Keratinocyte (primary cell): ENCODE measurements around the gene NCEH1. TPM values are rescaled to one million over a fixed set of nuclear protein-coding genes. Genes with fewer than 3 reads are reported as not detected.
"Not testable (repeated sequence)": the region's sequence is repeated elsewhere in the genome, so short reads cannot be mapped to it uniquely, and the experiment has no call there.

Experiments used
- DNase-seq: peaks from one replicate; pipeline ENCODE4 v3.0.0-alpha.2; 2011; ENCODE audit warnings: low read depth, missing footprints, low spot score
- FAIRE-seq: peaks from 2 replicates; lab custom pipeline; 2011; peaks lifted over from hg19 to GRCh38; lab: Jason Lieb, UNC
- H2AFZ ChIP-seq: 2 replicates; pipeline ENCODE4 v1.6.0; 2012; ENCODE audit warnings: low read length, control low read depth, inconsistent platforms; ENCODE audit not compliant: control insufficient read depth
- H3K27ac ChIP-seq: 2 replicates; pipeline ENCODE4 v1.5.1; 2011; ENCODE audit warnings: low read length; ENCODE audit not compliant: control insufficient read depth, insufficient read depth
- H3K27me3 ChIP-seq: 3 replicates; pipeline ENCODE4 v1.6.0; 2011; ENCODE audit warnings: low read length; ENCODE audit not compliant: control insufficient read depth, insufficient read depth; ENCODE audit errors: extremely low read depth
- H3K36me3 ChIP-seq, 2 experiments: 2 replicates in 1 of 2; 3 replicates in 1 of 2; pipeline ENCODE4 v1.5.1; 2011; ENCODE audit warnings: low read length in 2 of 2, mild to moderate bottlenecking in 1 of 2; ENCODE audit not compliant: control insufficient read depth in 2 of 2, insufficient read depth in 2 of 2; ENCODE audit errors: extremely low read depth in 1 of 2
- H3K4me1 ChIP-seq: 3 replicates; pipeline ENCODE4 v1.5.1; 2011; ENCODE audit warnings: low read length; ENCODE audit not compliant: control insufficient read depth, insufficient read depth; ENCODE audit errors: extremely low read depth
- H3K4me2 ChIP-seq: 3 replicates; pipeline ENCODE4 v1.6.0; 2011; ENCODE audit warnings: low read depth, low read length; ENCODE audit not compliant: control insufficient read depth, insufficient read depth; ENCODE audit errors: extremely low read depth
- H3K4me3 ChIP-seq, 3 experiments: fragments of 200-600 bp in 1 of 3; sonication (generic) in 1 of 3; 2 replicates in 2 of 3; 3 replicates in 1 of 3; pipeline ENCODE4 v1.5.1; 2011 to 2016; ENCODE audit warnings: low read length in 3 of 3, mild to moderate bottlenecking in 3 of 3, control low read depth in 2 of 3, inconsistent platforms in 1 of 3, low read depth in 1 of 3, mixed read lengths in 1 of 3, mixed run types in 1 of 3, moderate library complexity in 1 of 3; ENCODE audit not compliant: control insufficient read depth in 2 of 3, insufficient read depth in 2 of 3; ENCODE audit errors: extremely low read depth in 1 of 3
- H3K79me2 ChIP-seq: 2 replicates; pipeline ENCODE4 v1.6.0; 2012; ENCODE audit warnings: low read length; ENCODE audit not compliant: control insufficient read depth, insufficient read depth
- H3K9ac ChIP-seq: 3 replicates; pipeline ENCODE4 v1.6.0; 2011; ENCODE audit warnings: low read length; ENCODE audit not compliant: control insufficient read depth, insufficient read depth; ENCODE audit errors: extremely low read depth
- H3K9me1 ChIP-seq: 3 replicates; pipeline ENCODE4 v1.6.0; 2011; ENCODE audit warnings: low read length; ENCODE audit not compliant: control insufficient read depth, insufficient read depth; ENCODE audit errors: extremely low read depth
- H3K9me3 ChIP-seq: 2 replicates; pipeline ENCODE4 v1.5.1; 2012; ENCODE audit warnings: low read depth, low read length; ENCODE audit not compliant: control insufficient read depth
- H4K20me1 ChIP-seq: 3 replicates; pipeline ENCODE4 v1.6.0; 2011; ENCODE audit warnings: low read length; ENCODE audit not compliant: control insufficient read depth, insufficient read depth; ENCODE audit errors: extremely low read depth
- EZH2 ChIP-seq: IDR thresholded peaks from one replicate; pipeline ENCODE4 v1.6.1; 2012; ENCODE audit warnings: inconsistent platforms, mild to moderate bottlenecking, low read length, moderate library complexity
- dilution Hi-C: fragments of 300-500 bp; cut with MboI; formaldehyde crosslinking; loops from one replicate; pipeline ENCODE4 v1.7.0; 2020; ENCODE audit warnings: low sequenced_read_pairs; ENCODE audit not compliant: extremely low pct_ligation_motif_present
- polyA plus RNA-seq, 5 experiments: library from polyadenylated mRNA; depleted of rRNA in 3 of 5; stranded (reverse) in 3 of 5; stranded (forward) in 1 of 5; unstranded in 1 of 5; fragments of >200 nt; gene quantifications; 1 replicate in 1 of 5; 2 replicates in 3 of 5; 3 replicates in 1 of 5; pipeline versions ENCODE4 v1.2.1 to v1.2.3, GENCODE V29; 2011 to 2012; ENCODE audit warnings: missing spikeins in 2 of 5, low read depth in 1 of 5, low replicate concordance in 1 of 5
- TF ChIP-seq, protein P1 (sequence below), 3 experiments: IDR thresholded peaks in 1 of 3; conservative IDR thresholded peaks in 1 of 3; optimal IDR thresholded peaks in 1 of 3; 2 replicates in 2 of 3; 3 replicates in 1 of 3; pipeline versions ENCODE3 to v1.5.1; 2011; ENCODE audit warnings: low read length in 3 of 3, mild to moderate bottlenecking in 3 of 3, moderate library complexity in 2 of 3, control low read depth in 1 of 3, inconsistent platforms in 1 of 3; ENCODE audit not compliant: insufficient read depth in 2 of 3; ENCODE audit errors: extremely low read depth in 1 of 3

Gene NCEH1
- polyA plus RNA-seq, 1 donor (not counting 4 experiments of a cell fraction or from before 2014, with no cell fraction given), result 13.2 TPM

DNA sequence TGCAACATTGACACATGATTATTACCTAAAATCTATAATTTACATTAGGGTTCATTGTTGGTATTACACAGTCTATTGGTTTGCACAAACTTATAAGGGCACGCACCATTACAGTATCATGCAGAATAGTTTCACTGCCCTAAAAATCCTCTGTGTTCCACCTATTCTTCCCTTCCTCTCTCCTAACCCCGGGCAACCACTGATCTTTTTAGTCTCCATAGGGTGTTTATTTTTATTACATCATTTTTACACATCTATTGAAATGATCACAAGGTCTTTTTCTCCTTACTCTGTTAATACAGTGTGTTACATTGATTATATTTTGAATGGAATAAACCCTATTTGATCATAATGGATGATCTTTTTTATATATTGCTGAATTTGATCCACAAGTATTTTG, 24.1 kb upstream of the NCEH1 start:
- no peak for DNase-seq
- no peak for FAIRE-seq
- dilution Hi-C loops, result no loop called here
- H3K4me1 ChIP-seq, result no peaks in the 10 kb centered on the region
- no peak overlapping the region for H3K27ac ChIP-seq
- H3K9ac ChIP-seq, result no peak overlapping the region
- H3K4me2 ChIP-seq, result no peak overlapping the region
- H2AFZ ChIP-seq, result no peak overlapping the region
- no peaks in the 10 kb centered on the region for H3K9me3 ChIP-seq
- no peaks in the 10 kb centered on the region for H4K20me1 ChIP-seq
- H3K36me3 ChIP-seq, result no peaks in the 10 kb centered on the region
- H3K27me3 ChIP-seq, result no peaks in the 10 kb centered on the region
- no peak overlapping the region for H3K4me3 ChIP-seq
- no peaks in the 10 kb centered on the region for H3K79me2 ChIP-seq
- H3K9me1 ChIP-seq, result no peaks in the 10 kb centered on the region
- TF ChIP-seq, protein P1, sequence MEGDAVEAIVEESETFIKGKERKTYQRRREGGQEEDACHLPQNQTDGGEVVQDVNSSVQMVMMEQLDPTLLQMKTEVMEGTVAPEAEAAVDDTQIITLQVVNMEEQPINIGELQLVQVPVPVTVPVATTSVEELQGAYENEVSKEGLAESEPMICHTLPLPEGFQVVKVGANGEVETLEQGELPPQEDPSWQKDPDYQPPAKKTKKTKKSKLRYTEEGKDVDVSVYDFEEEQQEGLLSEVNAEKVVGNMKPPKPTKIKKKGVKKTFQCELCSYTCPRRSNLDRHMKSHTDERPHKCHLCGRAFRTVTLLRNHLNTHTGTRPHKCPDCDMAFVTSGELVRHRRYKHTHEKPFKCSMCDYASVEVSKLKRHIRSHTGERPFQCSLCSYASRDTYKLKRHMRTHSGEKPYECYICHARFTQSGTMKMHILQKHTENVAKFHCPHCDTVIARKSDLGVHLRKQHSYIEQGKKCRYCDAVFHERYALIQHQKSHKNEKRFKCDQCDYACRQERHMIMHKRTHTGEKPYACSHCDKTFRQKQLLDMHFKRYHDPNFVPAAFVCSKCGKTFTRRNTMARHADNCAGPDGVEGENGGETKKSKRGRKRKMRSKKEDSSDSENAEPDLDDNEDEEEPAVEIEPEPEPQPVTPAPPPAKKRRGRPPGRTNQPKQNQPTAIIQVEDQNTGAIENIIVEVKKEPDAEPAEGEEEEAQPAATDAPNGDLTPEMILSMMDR (optimal IDR thresholded peaks at IDR 0.05 in 1 of 3, IDR thresholded peaks at IDR 0.05 in 1 of 3, conservative IDR thresholded peaks at IDR 0.05 in 1 of 3; ENCODE audit: extremely low read depth in 1 of 3, insufficient read depth in 2 of 3, low read length in 3 of 3), result no peak
- no peak for TF ChIP-seq EZH2

DNA sequence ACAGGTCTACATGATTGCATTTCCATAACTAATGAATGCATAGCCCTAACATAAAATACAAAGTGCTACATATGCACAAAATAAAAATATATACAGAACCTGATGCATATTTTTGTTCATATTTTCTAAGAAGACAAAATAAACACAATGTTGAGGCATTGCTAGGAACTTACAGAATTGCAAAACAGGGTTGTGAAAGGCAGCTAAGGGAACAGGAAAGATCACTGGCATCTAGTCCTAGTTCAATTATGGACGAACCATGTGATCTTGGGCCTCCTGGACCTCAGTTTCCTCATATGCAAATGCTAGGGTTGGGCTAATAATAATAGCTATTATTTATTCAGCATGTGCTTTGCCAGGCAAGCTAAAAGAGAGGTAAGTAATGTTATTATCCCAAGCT, 15.5 kb upstream of the NCEH1 start:
- Histone ChIP-seq H3K9ac (no peak overlapping the region), H2AFZ (no peak overlapping the region), H3K27ac (no peak overlapping the region), H3K79me2 (no peaks in the 10 kb centered on the region), H3K36me3 (no peaks in the 10 kb centered on the region), H3K4me1 (no peaks in the 10 kb centered on the region), H3K9me1 (no peaks in the 10 kb centered on the region), H4K20me1 (no peaks in the 10 kb centered on the region), H3K4me2 (no peak overlapping the region), H3K9me3 (peaks cover 2% of the 10 kb centered on the region), H3K27me3 (no peaks in the 10 kb centered on the region), H3K4me3 (no peak overlapping the region)
- FAIRE-seq (no peak), DNase-seq (no peak)
- dilution Hi-C loops, result no loop called here
- TF ChIP-seq, protein P1 (optimal IDR thresholded peaks at IDR 0.05 in 1 of 3, IDR thresholded peaks at IDR 0.05 in 1 of 3, conservative IDR thresholded peaks at IDR 0.05 in 1 of 3; ENCODE audit: extremely low read depth in 1 of 3, insufficient read depth in 2 of 3, low read length in 3 of 3), result no peak
- no peak for TF ChIP-seq EZH2

DNA sequence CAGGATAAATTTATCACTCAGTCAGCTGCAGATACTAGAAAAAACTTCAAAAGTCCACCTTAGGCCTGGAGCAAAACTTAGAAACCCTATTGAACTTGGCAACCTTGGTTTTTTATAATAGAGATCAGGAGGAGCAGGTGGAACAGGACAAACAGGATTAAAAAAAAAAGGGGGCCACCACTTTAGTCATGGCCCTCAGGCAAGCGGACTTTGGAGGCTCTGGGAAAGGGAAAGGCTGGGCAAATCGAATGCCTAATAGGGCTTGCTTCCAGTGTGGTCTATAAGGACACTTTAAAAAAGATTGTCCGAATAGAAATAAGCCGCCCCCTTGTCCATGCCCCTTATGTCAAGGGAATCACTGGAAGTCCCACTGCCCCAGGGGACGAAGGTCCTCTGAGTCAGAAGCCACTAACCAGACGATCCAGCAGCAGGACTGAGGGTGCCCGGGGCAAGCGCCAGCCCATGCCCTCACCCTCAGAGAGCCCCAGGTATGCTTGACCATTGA, 11.7 kb upstream of the NCEH1 start:
- H4K20me1 ChIP-seq, H3K9ac ChIP-seq, dilution Hi-C loops, H3K9me3 ChIP-seq, H3K79me2 ChIP-seq, H3K4me1 ChIP-seq, H3K9me1 ChIP-seq, H3K27me3 ChIP-seq, H2AFZ ChIP-seq, DNase-seq, H3K4me2 ChIP-seq, H3K4me3 ChIP-seq, FAIRE-seq, H3K36me3 ChIP-seq, H3K27ac ChIP-seq: not testable (repeated sequence)
